HepG2 (cell line): ENCODE data around the gene SRD5A3. TPM values are rescaled to one million over a fixed set of nuclear protein-coding genes. Genes with fewer than 3 reads are reported as not detected.

ENCODE experiments used
- BRCA1 ChIP-seq: sonication (generic); formaldehyde crosslinking; IDR thresholded peaks from 2 replicates; pipeline ENCODE4 v1.4.0; 2020; ENCODE audit warnings: missing genetic modification reagents
- EEA1 ChIP-seq: sonication (generic); formaldehyde crosslinking; IDR thresholded peaks from 2 replicates; pipeline ENCODE4 v1.5.1; 2020; ENCODE audit warnings: mild to moderate bottlenecking, missing genetic modification reagents, borderline replicate concordance
- FOXA3 ChIP-seq: IDR thresholded peaks from 2 replicates; pipeline ENCODE4 v1.6.1; 2016; ENCODE audit warnings: missing genetic modification reagents, missing compliant biosample characterization
- GFI1 ChIP-seq: sonication (generic); formaldehyde crosslinking; IDR thresholded peaks from 2 replicates; pipeline ENCODE4 v1.5.0; 2020; ENCODE audit warnings: missing genetic modification reagents, mild to moderate bottlenecking, borderline replicate concordance
- NFE2 ChIP-seq: sonication (generic); formaldehyde crosslinking; IDR thresholded peaks from 2 replicates; pipeline ENCODE4 v1.4.0; 2020; ENCODE audit warnings: missing genetic modification reagents
- PCBP1 ChIP-seq: fragments of 200-400 bp; formaldehyde crosslinking; IDR thresholded peaks from 2 replicates; pipeline ENCODE4 v1.6.1; 2017; ENCODE audit warnings: mild to moderate bottlenecking, low read depth, low read length, borderline replicate concordance
- RBM22 ChIP-seq: fragments of 200-400 bp; formaldehyde crosslinking; optimal IDR thresholded peaks from 2 replicates; pipeline ENCODE3; 2017; ENCODE audit warnings: mild to moderate bottlenecking, low read length, moderate library complexity
- RFX5 ChIP-seq: IDR thresholded peaks from 2 replicates; pipeline ENCODE4 v1.6.1; 2011; ENCODE audit warnings: low read depth, low read length, improper control_type of control experiment
- STAG1 ChIP-seq: sonication (generic); formaldehyde crosslinking; IDR thresholded peaks from 2 replicates; pipeline ENCODE4 v1.4.0; 2020; ENCODE audit warnings: missing genetic modification reagents
- TCF12 ChIP-seq, 2 experiments: fragments of 450-650 bp in 1 of 2; sonication (generic) in 1 of 2; formaldehyde crosslinking in 1 of 2; IDR thresholded peaks; 2 replicates each; pipeline versions ENCODE4 v1.6.1 to v1.8.0; 2017 to 2022; ENCODE audit warnings: antibody characterized with exemption in 1 of 2, mild to moderate bottlenecking in 1 of 2, missing genetic modification reagents in 1 of 2, moderate library complexity in 1 of 2
- YEATS4 ChIP-seq: sonication (generic); formaldehyde crosslinking; IDR thresholded peaks from 2 replicates; pipeline ENCODE4 v1.4.0; 2020; ENCODE audit warnings: missing genetic modification reagents, borderline replicate concordance
- ZIK1 ChIP-seq: sonication (generic); formaldehyde crosslinking; IDR thresholded peaks from 2 replicates; pipeline ENCODE4 v1.5.0; 2020; ENCODE audit warnings: mild to moderate bottlenecking, low read depth, missing genetic modification reagents, borderline replicate concordance
- ZKSCAN5 ChIP-seq: sonication (generic); formaldehyde crosslinking; IDR thresholded peaks from 2 replicates; pipeline ENCODE4 v1.5.1; 2020; ENCODE audit warnings: mild to moderate bottlenecking, missing genetic modification reagents
- ZNF292 ChIP-seq: sonication (generic); formaldehyde crosslinking; IDR thresholded peaks from 2 replicates; pipeline ENCODE4 v1.8.1; 2022; ENCODE audit warnings: mild to moderate bottlenecking, low read depth, missing genetic modification reagents, borderline replicate concordance
- ZNF431 ChIP-seq: sonication (generic); formaldehyde crosslinking; IDR thresholded peaks from 2 replicates; pipeline ENCODE4 v1.9.0; 2022; ENCODE audit warnings: missing genetic modification reagents, low read depth, mild to moderate bottlenecking, borderline replicate concordance
- ZNF644 ChIP-seq: IDR thresholded peaks from 2 replicates; pipeline ENCODE4 v1.6.1; 2016; ENCODE audit warnings: low read depth
- ZNF772 ChIP-seq: sonication (generic); formaldehyde crosslinking; IDR thresholded peaks from 2 replicates; pipeline ENCODE4 v1.5.0; 2020; ENCODE audit warnings: mild to moderate bottlenecking, missing genetic modification reagents
- polyA plus RNA-seq, 8 experiments: library from polyadenylated mRNA; depleted of rRNA in 3 of 8; stranded (reverse) in 7 of 8; unstranded in 1 of 8; fragments of >200 nt; fragmentation: Illumina TruSeq in 4 of 8; extraction: Trizol in 4 of 8; gene quantifications; 2 replicates each; pipeline versions ENCODE4 v1.2.1 to v1.2.3, GENCODE V29; 2011 to 2016; ENCODE audit warnings: low read depth in 4 of 8, missing spikeins in 1 of 8, mixed read lengths in 1 of 8; ENCODE audit not compliant: insufficient read depth in 1 of 8
- total RNA-seq, 5 experiments: library from RNA; depleted of rRNA; stranded (reverse); fragments of >200 nt; fragmentation: Illumina TruSeq; extraction: Trizol; gene quantifications; 2 replicates each; pipeline ENCODE4 v1.2.3, GENCODE V29; 2016; ENCODE audit warnings: low read depth in 1 of 5
- TF ChIP-seq, protein P1 (sequence below): IDR thresholded peaks from 2 replicates; pipeline ENCODE4 v1.6.1; 2016; ENCODE audit warnings: missing biosample characterization, missing genetic modification reagents, low read depth
- TF ChIP-seq, protein P2 (sequence below): IDR thresholded peaks from 2 replicates; pipeline ENCODE4 v1.6.1; 2016; ENCODE audit warnings: missing genetic modification reagents, missing compliant biosample characterization
- TF ChIP-seq, protein P3 (sequence below): sonication (generic); formaldehyde crosslinking; IDR thresholded peaks from 2 replicates; pipeline ENCODE4 v1.4.0; 2020; ENCODE audit warnings: mild to moderate bottlenecking, missing genetic modification reagents
- TF ChIP-seq, protein P4 (sequence below): sonication (generic); formaldehyde crosslinking; IDR thresholded peaks from 2 replicates; pipeline ENCODE4 v1.4.0; 2020; ENCODE audit warnings: mild to moderate bottlenecking, missing genetic modification reagents
- TF ChIP-seq, protein P5 (sequence below): IDR thresholded peaks from 2 replicates; pipeline ENCODE4 v1.6.1; 2016; ENCODE audit warnings: low read depth
- TF ChIP-seq, protein P6 (sequence below): sonication (generic); formaldehyde crosslinking; IDR thresholded peaks from 2 replicates; pipeline ENCODE4 v1.4.0; 2020; ENCODE audit warnings: missing genetic modification reagents

SRD5A3 gene
- total and polyA plus RNA-seq, 2 of the 13 experiments (the other 11 are each of a cell fraction or from before 2014, with no cell fraction given) = 12.4 to 18.4 TPM

DNA sequence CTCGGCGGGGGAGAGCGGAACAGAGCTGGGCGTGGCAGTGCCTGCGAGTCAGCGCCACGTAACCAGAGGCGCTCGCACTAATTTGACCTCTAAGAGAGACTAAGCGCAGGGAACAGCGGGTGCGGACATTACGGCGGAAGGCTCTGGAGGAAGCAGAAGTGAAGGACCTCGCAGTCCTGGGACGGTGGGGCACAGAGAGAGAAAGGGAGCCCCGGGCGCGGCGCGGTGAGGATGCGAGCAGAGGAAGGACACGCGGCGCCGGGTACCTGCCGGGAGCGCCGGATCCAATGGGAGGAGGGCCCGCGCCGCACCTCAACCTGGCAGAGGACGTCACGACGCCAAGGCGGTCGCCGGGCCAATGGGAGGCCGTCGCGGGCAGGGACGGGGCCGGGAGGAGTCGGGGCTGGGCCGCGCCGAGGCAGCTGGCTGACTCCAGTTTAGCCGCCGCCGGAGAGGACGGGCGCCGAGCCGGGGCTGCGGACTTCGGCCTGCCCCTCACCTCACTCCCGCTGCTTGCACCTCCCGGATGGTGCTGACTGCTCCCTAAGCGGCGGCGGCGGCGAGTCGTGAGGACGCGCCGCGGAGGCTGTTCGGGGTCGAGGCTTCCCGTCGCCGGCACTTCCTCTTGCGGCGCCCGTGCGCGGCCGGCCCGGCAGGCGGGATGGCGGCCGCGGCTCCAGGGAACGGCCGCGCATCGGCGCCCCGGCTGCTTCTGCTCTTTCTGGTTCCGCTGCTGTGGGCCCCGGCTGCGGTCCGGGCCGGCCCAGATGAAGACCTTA, 49.7 kb downstream of the SRD5A3 start, which contains the start of gene TMEM165 (continued):
- TF ChIP-seq BRCA1 (CRISPR knock-in tag) = 0 out of 2 replicates have a peak, but pooled peaks have one; percentile 19
- peak; percentile 77; the same call in 1 of the 2 replicates for TF ChIP-seq ZNF292 (CRISPR knock-in tag)
- TF ChIP-seq, protein P1, sequence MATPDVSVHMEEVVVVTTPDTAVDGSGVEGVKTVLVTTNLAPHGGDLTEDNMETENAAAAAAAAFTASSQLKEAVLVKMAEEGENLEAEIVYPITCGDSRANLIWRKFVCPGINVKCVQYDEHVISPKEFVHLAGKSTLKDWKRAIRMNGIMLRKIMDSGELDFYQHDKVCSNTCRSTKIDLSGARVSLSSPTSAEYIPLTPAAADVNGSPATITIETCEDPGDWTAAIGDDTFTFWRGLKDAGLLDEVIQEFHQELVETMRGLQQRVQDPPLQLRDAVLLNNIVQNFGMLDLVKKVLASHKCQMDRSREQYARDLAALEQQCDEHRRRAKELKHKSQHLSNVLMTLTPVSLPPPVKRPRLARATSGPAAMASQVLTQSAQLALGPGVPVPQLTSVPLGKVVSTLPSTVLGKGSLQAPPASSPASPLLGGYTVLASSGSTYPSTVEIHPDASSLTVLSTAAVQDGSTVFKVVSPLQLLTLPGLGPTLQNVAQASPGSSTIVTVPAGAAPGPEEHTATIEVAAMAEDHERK (CRISPR knock-in tag) = no peak
- TF ChIP-seq YEATS4 = peak; percentile 68
- TF ChIP-seq, protein P2, sequence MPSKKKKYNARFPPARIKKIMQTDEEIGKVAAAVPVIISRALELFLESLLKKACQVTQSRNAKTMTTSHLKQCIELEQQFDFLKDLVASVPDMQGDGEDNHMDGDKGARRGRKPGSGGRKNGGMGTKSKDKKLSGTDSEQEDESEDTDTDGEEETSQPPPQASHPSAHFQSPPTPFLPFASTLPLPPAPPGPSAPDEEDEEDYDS (CRISPR knock-in tag) = peak; percentile 88
- peak; percentile 32; the same call in 1 of the 2 replicates for TF ChIP-seq FOXA3
- no peak for TF ChIP-seq TCF12 (IDR thresholded peaks at IDR 0.05)
- peak; percentile 85; the same call in 1 of the 2 replicates for TF ChIP-seq TCF12 (CRISPR knock-in tag; IDR thresholded peaks at IDR 0.05)
- peak; percentile 64; the same call in 1 of the 2 replicates for TF ChIP-seq ZIK1 (CRISPR knock-in tag)
- no peak for TF ChIP-seq ZNF644 (CRISPR knock-in tag)
- no peak; the same call in 1 of the 2 replicates for TF ChIP-seq EEA1 (CRISPR knock-in tag)
- peak; percentile 31 for TF ChIP-seq ZNF431 (CRISPR knock-in tag)
- TF ChIP-seq, protein P3, sequence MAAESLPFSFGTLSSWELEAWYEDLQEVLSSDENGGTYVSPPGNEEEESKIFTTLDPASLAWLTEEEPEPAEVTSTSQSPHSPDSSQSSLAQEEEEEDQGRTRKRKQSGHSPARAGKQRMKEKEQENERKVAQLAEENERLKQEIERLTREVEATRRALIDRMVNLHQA (CRISPR knock-in tag) = no peak
- 0 out of 2 replicates have a peak, but pooled peaks have one; percentile 10 for TF ChIP-seq ZKSCAN5 (CRISPR knock-in tag)
- TF ChIP-seq NFE2 (CRISPR knock-in tag) = no peak
- peak; percentile 78 for TF ChIP-seq RFX5
- TF ChIP-seq PCBP1 = no peak
- TF ChIP-seq RBM22 = no peak
- no peak for TF ChIP-seq STAG1
- TF ChIP-seq, protein P4, sequence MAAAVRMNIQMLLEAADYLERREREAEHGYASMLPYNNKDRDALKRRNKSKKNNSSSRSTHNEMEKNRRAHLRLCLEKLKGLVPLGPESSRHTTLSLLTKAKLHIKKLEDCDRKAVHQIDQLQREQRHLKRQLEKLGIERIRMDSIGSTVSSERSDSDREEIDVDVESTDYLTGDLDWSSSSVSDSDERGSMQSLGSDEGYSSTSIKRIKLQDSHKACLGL (CRISPR knock-in tag) = peak; percentile 91
- TF ChIP-seq, protein P5, sequence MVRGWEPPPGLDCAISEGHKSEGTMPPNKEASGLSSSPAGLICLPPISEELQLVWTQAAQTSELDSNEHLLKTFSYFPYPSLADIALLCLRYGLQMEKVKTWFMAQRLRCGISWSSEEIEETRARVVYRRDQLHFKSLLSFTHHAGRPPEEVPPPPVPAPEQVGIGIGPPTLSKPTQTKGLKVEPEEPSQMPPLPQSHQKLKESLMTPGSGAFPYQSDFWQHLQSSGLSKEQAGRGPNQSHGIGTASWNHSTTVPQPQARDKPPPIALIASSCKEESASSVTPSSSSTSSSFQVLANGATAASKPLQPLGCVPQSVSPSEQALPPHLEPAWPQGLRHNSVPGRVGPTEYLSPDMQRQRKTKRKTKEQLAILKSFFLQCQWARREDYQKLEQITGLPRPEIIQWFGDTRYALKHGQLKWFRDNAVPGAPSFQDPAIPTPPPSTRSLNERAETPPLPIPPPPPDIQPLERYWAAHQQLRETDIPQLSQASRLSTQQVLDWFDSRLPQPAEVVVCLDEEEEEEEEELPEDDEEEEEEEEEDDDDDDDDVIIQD = no peak; the same call in 1 of the 2 replicates
- no peak for TF ChIP-seq ZNF772 (CRISPR knock-in tag)
- peak; percentile 55; the same call in 1 of the 2 replicates for TF ChIP-seq GFI1 (CRISPR knock-in tag)
- TF ChIP-seq, protein P6, sequence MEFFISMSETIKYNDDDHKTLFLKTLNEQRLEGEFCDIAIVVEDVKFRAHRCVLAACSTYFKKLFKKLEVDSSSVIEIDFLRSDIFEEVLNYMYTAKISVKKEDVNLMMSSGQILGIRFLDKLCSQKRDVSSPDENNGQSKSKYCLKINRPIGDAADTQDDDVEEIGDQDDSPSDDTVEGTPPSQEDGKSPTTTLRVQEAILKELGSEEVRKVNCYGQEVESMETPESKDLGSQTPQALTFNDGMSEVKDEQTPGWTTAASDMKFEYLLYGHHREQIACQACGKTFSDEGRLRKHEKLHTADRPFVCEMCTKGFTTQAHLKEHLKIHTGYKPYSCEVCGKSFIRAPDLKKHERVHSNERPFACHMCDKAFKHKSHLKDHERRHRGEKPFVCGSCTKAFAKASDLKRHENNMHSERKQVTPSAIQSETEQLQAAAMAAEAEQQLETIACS = no peak
